Endothelial cell (in vitro differentiated cells): Measurements from ENCODE around the gene MTCL1. TPM values are rescaled to one million over a fixed set of nuclear protein-coding genes. Genes with fewer than 3 reads are reported as not detected.

Experiments used
- DNase-seq: peaks from one replicate; pipeline ENCODE4 v3.0.0; 2021; ENCODE audit warnings: low spot score
- H3K27ac Mint-ChIP-seq: one replicate; pipeline ENCODE4 v1.8.0; 2021; ENCODE audit warnings: mixed read lengths, inconsistent platforms; ENCODE audit not compliant: unreplicated experiment
- H3K27me3 Mint-ChIP-seq: one replicate; pipeline ENCODE4 v1.8.0; 2021; ENCODE audit warnings: mild to moderate bottlenecking, moderate library complexity, mixed read lengths, inconsistent platforms; ENCODE audit not compliant: unreplicated experiment
- H3K36me3 Mint-ChIP-seq: one replicate; pipeline ENCODE4 v1.8.0; 2021; ENCODE audit warnings: mild to moderate bottlenecking, low read depth, mixed read lengths, inconsistent platforms; ENCODE audit not compliant: unreplicated experiment
- H3K4me1 Mint-ChIP-seq: one replicate; pipeline ENCODE4 v1.8.0; 2021; ENCODE audit warnings: mild to moderate bottlenecking, mixed read lengths, inconsistent platforms; ENCODE audit not compliant: unreplicated experiment
- H3K4me3 Mint-ChIP-seq: one replicate; pipeline ENCODE4 v1.8.0; 2021; ENCODE audit warnings: mild to moderate bottlenecking, mixed read lengths, inconsistent platforms; ENCODE audit not compliant: unreplicated experiment
- H3K9me3 Mint-ChIP-seq: one replicate; pipeline ENCODE4 v1.8.0; 2021; ENCODE audit warnings: mixed read lengths, inconsistent platforms; ENCODE audit not compliant: unreplicated experiment
- CTCF ChIP-seq: fragments of 200-600 bp; sonication (generic); IDR thresholded peaks from one replicate; pipeline ENCODE4 v1.5.0; 2021; ENCODE audit warnings: antibody characterized with exemption; ENCODE audit not compliant: unreplicated experiment
- total RNA-seq: library from RNA; stranded (reverse); fragmentation: NEBNext Ultra II Directional; extraction: Animal tissue kit (Norgen Biotek cat#: 25700); gene quantifications from one replicate; pipeline ENCODE4 v1.2.1, GENCODE V29; 2021; ENCODE audit not compliant: unreplicated experiment

Gene MTCL1
- total RNA-seq, 1 donor from 2014 or later, result 3.8 TPM

DNA sequence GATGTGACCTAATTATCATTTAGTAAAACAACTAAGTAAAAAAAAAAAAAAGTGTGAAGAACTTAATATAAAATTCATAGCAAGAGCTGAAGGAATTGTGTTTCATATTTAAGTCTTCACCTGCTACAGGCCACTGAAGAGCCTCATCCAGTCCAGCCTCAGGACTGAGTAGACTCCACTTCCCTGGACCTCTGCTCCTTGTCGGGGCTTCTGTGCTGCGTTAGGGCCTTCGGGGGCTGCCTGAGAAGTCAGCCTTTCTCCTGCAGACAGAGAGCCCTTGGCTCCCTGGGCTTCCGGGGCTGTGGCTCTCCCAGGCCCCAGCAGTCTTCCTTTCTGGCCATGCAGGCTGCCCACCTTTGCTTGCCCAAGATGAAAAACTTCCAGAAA, 95.5 kb downstream of the MTCL1 start:
- peaks cover 19% of the 10 kb centered on the region for H3K4me1 Mint-ChIP-seq
- H3K27me3 Mint-ChIP-seq, result no peaks in the 10 kb centered on the region
- no peak overlapping the region for H3K4me3 Mint-ChIP-seq
- no peak for TF ChIP-seq CTCF
- no peak overlapping the region for H3K27ac Mint-ChIP-seq
- H3K36me3 Mint-ChIP-seq, result no peaks in the 10 kb centered on the region
- H3K9me3 Mint-ChIP-seq, result no peaks in the 10 kb centered on the region
- DNase-seq, result no peak

- Mint-ChIP-seq H3K4me3 (no peak overlapping the region), H3K36me3 (no peaks in the 10 kb centered on the region), H3K27ac (no peak overlapping the region), H3K4me1 (peaks cover 14% of the 10 kb centered on the region), H3K27me3 (no peaks in the 10 kb centered on the region), H3K9me3 (no peaks in the 10 kb centered on the region)
- no peak for DNase-seq
- TF ChIP-seq CTCF, result no peak
Measured at GRCh38 chr18:8801263-8801901, 96.0 kb downstream of the MTCL1 start.

GRCh38 chr18:8802017-8802672, 96.8 kb downstream of the MTCL1 start:
- no peak overlapping the region for H3K4me3 Mint-ChIP-seq
- H3K9me3 Mint-ChIP-seq, result no peaks in the 10 kb centered on the region
- no peak for TF ChIP-seq CTCF
- no peak for DNase-seq
- no peaks in the 10 kb centered on the region for H3K36me3 Mint-ChIP-seq
- H3K4me1 Mint-ChIP-seq, result peaks cover 8% of the 10 kb centered on the region
- no peaks in the 10 kb centered on the region for H3K27me3 Mint-ChIP-seq
- no peak overlapping the region for H3K27ac Mint-ChIP-seq

DNA sequence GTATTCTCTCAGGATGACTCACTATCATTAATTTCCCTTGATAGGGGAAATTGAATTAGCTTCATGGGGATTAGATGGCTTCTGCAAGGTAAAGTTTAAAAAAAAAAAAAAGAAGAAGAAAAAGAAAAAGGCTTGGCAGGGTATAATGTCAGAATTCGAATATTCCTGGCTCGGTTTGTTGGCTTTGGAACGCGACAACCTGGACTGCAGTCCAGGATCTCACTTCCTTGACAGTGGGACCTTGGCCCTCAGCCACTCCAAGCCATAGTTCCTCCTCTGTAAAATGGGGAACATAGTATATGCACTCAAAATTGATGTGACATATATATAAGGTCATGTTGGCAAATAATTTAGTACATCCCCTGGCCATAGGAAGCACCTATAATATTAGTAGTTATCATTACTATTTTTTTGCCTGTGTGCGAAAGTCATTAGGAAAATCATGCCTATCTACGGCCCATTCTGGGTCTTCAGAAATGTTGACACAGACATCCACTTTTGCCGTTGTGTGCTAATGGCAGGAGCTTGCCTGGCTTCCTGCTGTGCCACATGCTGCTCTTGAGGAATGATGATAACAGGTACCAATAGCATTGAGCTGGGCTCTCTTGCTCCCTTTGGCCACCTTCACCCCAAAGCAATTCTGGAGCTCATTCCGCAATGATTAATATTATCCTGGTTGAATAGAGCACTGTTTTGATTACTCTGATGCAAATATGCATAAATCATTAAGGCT, 97.9 kb downstream of the MTCL1 start:
- Mint-ChIP-seq H3K36me3 (no peaks in the 10 kb centered on the region), H3K4me1 (peaks cover 10% of the 10 kb centered on the region)

More for the DNA sequence above, 97.9 kb downstream of the MTCL1 start:
- no peak for TF ChIP-seq CTCF
- no peaks in the 10 kb centered on the region for H3K27me3 Mint-ChIP-seq
- H3K9me3 Mint-ChIP-seq, result no peaks in the 10 kb centered on the region
- DNase-seq, result no peak
- no peak overlapping the region for H3K4me3 Mint-ChIP-seq
- no peak overlapping the region for H3K27ac Mint-ChIP-seq
